HCT116 (cell line): ENCODE data around the gene CERS4. TPM values are rescaled to one million over a fixed set of nuclear protein-coding genes. Genes with fewer than 3 reads are reported as not detected.

Experiments
- ATAC-seq: fragments of 200-7000 bp; cut with Tn5 transposase; 2 replicates; pipeline ENCODE4 v1.9.1; 2020; ENCODE audit warnings: mild to moderate bottlenecking, moderate library complexity
- BruUV-seq: library from RNA; stranded (reverse); fragments of 400-500 nt; replicated peaks from 2 replicates; lab custom pipeline; 2021; lab: Mats Ljungman, UMichigan
- CTCF ChIA-PET: fragments of 300-600 bp; sonication (Branson Sonifier 250); formaldehyde crosslinking; loops from one replicate; lab custom pipeline; 2021; ENCODE audit warnings: antibody characterized with exemption; lab: Charles Lee
- POLR2A ChIA-PET: fragments of 300-600, 350-600 bp; sonication (Branson Sonifier 250); formaldehyde crosslinking; loops from one replicate; lab custom pipeline; 2021; ENCODE audit warnings: antibody characterized with exemption; lab: Charles Lee
- RAD21 ChIA-PET, 2 experiments: fragments of 300-600 bp; sonication (Branson Sonifier 250); formaldehyde crosslinking; loops; one replicate each; lab custom pipeline; 2023; ENCODE audit warnings: low total read pairs in 2 of 2; ENCODE audit not compliant: uncharacterized antibody in 2 of 2, unreplicated experiment in 2 of 2, low non-redundant PET in 1 of 2; lab: Charles Lee
- DNase-seq: peaks from one replicate; pipeline ENCODE4 v3.0.0-alpha.2; 2010; ENCODE audit warnings: low read depth, low spot score
- H2AFZ ChIP-seq: fragments of 200-600 bp; shearing (Covaris generic), sonication (generic); 2 replicates; pipeline ENCODE4 v1.6.1; 2017; ENCODE audit warnings: low read depth, mixed run types, mixed read lengths, antibody characterized with exemption, low read length; ENCODE audit not compliant: poor library complexity, severe bottlenecking
- H3K27ac ChIP-seq: 2 replicates; pipeline ENCODE4 v1.5.1; 2012; ENCODE audit warnings: low read depth, low read length
- H3K27me3 ChIP-seq: fragments of 200-600 bp; sonication (generic); 2 replicates; pipeline ENCODE4 v1.6.1; 2016; ENCODE audit warnings: mixed run types, low read length, mixed read lengths; ENCODE audit not compliant: insufficient read depth
- H3K36me3 ChIP-seq, 2 experiments: fragments of 200-500 bp in 1 of 2; fragments of 200-600 bp in 1 of 2; sonication (Bioruptor generic) in 1 of 2; sonication (generic) in 1 of 2; 2 replicates each; pipeline versions ENCODE4 v1.5.1 to v1.6.1; 2014 to 2016; ENCODE audit warnings: low read length in 2 of 2, inconsistent platforms in 1 of 2, mixed read lengths in 1 of 2, mixed run types in 1 of 2; ENCODE audit not compliant: insufficient read depth in 2 of 2, control insufficient read depth in 1 of 2
- H3K4me1 ChIP-seq, 2 experiments: fragments of 200-600 bp in 1 of 2; sonication (generic) in 1 of 2; 2 replicates each; pipeline versions ENCODE4 v1.5.1 to v1.6.1; 2012 to 2017; ENCODE audit warnings: low read length in 2 of 2, inconsistent platforms in 1 of 2, mild to moderate bottlenecking in 1 of 2, mixed read lengths in 1 of 2, mixed run types in 1 of 2, moderate library complexity in 1 of 2; ENCODE audit not compliant: insufficient read depth in 2 of 2, control insufficient read depth in 1 of 2
- H3K4me2 ChIP-seq: fragments of 200-600 bp; sonication (generic); 2 replicates; pipeline ENCODE4 v1.6.1; 2017; ENCODE audit warnings: mixed run types, low read length, mixed read lengths
- H3K4me3 ChIP-seq, 2 experiments: fragments of 200-600 bp in 1 of 2; sonication (generic) in 1 of 2; replicated peaks in 1 of 2; 2 replicates each; pipeline ENCODE4 v1.5.1; 2011 to 2016; ENCODE audit warnings: low read length in 2 of 2, control low read depth in 1 of 2, low read depth in 1 of 2, mild to moderate bottlenecking in 1 of 2, mixed read lengths in 1 of 2, mixed run types in 1 of 2
- H3K79me2 ChIP-seq: fragments of 200-600 bp; sonication (generic); 2 replicates; pipeline ENCODE4 v1.6.1; 2017; ENCODE audit warnings: mild to moderate bottlenecking, mixed run types, low read length, moderate library complexity, mixed read lengths; ENCODE audit not compliant: insufficient read depth
- H3K9ac ChIP-seq: fragments of 200-600 bp; sonication (generic); 2 replicates; pipeline ENCODE4 v1.6.1; 2016; ENCODE audit warnings: low read length, mixed read lengths
- H3K9me2 ChIP-seq: fragments of 200-600 bp; sonication (generic), shearing (Covaris generic); 2 replicates; pipeline ENCODE4 v1.6.1; 2017; ENCODE audit warnings: mixed run types, mild to moderate bottlenecking, moderate library complexity; ENCODE audit not compliant: insufficient read depth
- H3K9me3 ChIP-seq, 2 experiments: fragments of 200-500 bp in 1 of 2; fragments of 200-600 bp in 1 of 2; sonication (Bioruptor generic) in 1 of 2; sonication (generic) in 1 of 2; 2 replicates each; pipeline ENCODE4 v1.6.1; 2014 to 2017; ENCODE audit warnings: low read length in 2 of 2, mixed read lengths in 2 of 2, inconsistent platforms in 1 of 2, low read depth in 1 of 2, mild to moderate bottlenecking in 1 of 2, mixed run types in 1 of 2, moderate library complexity in 1 of 2; ENCODE audit not compliant: control insufficient read depth in 1 of 2, insufficient read depth in 1 of 2
- H4K20me1 ChIP-seq: fragments of 200-600 bp; sonication (generic), shearing (Covaris generic); 2 replicates; pipeline ENCODE4 v1.6.1; 2017; ENCODE audit warnings: mixed run types, mild to moderate bottlenecking, moderate library complexity; ENCODE audit not compliant: insufficient read depth
- CBX3 ChIP-seq: IDR thresholded peaks from 2 replicates; pipeline ENCODE4 v1.6.1; 2012; ENCODE audit warnings: low read depth
- EGR1 ChIP-seq: IDR thresholded peaks from 2 replicates; pipeline ENCODE4 v1.6.1; 2012; ENCODE audit warnings: low read depth
- ELF1 ChIP-seq: IDR thresholded peaks from 2 replicates; pipeline ENCODE4 v1.6.1; 2012; ENCODE audit warnings: low read depth, borderline replicate concordance
- EZH2 ChIP-seq: fragments of 200-600 bp; sonication (generic); IDR thresholded peaks from 2 replicates; pipeline ENCODE4 v1.6.1; 2017; ENCODE audit warnings: antibody characterized with exemption, mixed run types
- EZH2phosphoT487 ChIP-seq: fragments of 200-600 bp; IDR thresholded peaks from 2 replicates; pipeline ENCODE4 v1.6.1; 2018; ENCODE audit warnings: antibody characterized with exemption, borderline replicate concordance
- JUND ChIP-seq: IDR thresholded peaks from 2 replicates; pipeline ENCODE4 v1.6.1; 2012
- MAX ChIP-seq: IDR thresholded peaks from 2 replicates; pipeline ENCODE4 v1.6.1; 2012
- POLR2A ChIP-seq: IDR thresholded peaks from 2 replicates; pipeline ENCODE4 v1.7.0; 2011; ENCODE audit warnings: borderline replicate concordance; ENCODE audit not compliant: insufficient read depth, insufficient read length; ENCODE audit errors: extremely low read depth
- POLR2AphosphoS5 ChIP-seq: IDR thresholded peaks from 2 replicates; pipeline ENCODE4 v1.6.1; 2011; ENCODE audit warnings: mild to moderate bottlenecking, low read depth, low read length, moderate library complexity
- SIN3A ChIP-seq: IDR thresholded peaks from 2 replicates; pipeline ENCODE4 v1.6.1; 2012; ENCODE audit warnings: low read depth
- SP1 ChIP-seq: IDR thresholded peaks from 2 replicates; pipeline ENCODE4 v1.6.1; 2012; ENCODE audit warnings: low read depth
- TCF7L2 ChIP-seq: IDR thresholded peaks from 2 replicates; pipeline ENCODE4 v1.7.0; 2011; ENCODE audit warnings: borderline replicate concordance, inconsistent platforms; ENCODE audit not compliant: insufficient read depth, insufficient read length; ENCODE audit errors: extremely low read depth
- YY1 ChIP-seq: IDR thresholded peaks from 2 replicates; pipeline ENCODE4 v1.6.1; 2011; ENCODE audit warnings: low read length, low read depth, moderate library complexity, mild to moderate bottlenecking; ENCODE audit not compliant: insufficient replicate concordance; ENCODE audit errors: extremely low read depth
- ZBTB33 ChIP-seq: IDR thresholded peaks from 2 replicates; pipeline ENCODE4 v1.6.1; 2011; ENCODE audit warnings: mild to moderate bottlenecking, low read length, moderate library complexity; ENCODE audit not compliant: insufficient replicate concordance; ENCODE audit errors: extremely low read depth
- ZFX ChIP-seq: fragments of 450-650 bp; IDR thresholded peaks from 2 replicates; pipeline ENCODE4 v1.6.1; 2017
- intact Hi-C: fragments of 100-400 bp; cut with micrococcal nuclease; formaldehyde crosslinking; loops from 2 replicates; pipeline ENCODE4 v1.10.0; 2022
- total RNA-seq: library from RNA; stranded (reverse); gene quantifications from one replicate; pipeline ENCODE4 v1.2.1, GENCODE V29; 2021; ENCODE audit not compliant: unreplicated experiment

Gene CERS4
- total RNA-seq, 1 experiment from 2014 or later = 26.0 TPM

- intact Hi-C loops = no loop called here
- Histone ChIP-seq H4K20me1 (no peaks in the 10 kb centered on the region), H3K9ac (no peak overlapping the region), H3K4me1 (peaks cover 6 to 12% of the 10 kb centered on the region in 2 experiments), H3K27me3 (no peaks in the 10 kb centered on the region), H3K36me3 (no peaks in the 10 kb centered on the region), H3K79me2 (no peaks in the 10 kb centered on the region), H3K4me3 (no peak overlapping the region), H3K9me3 (no peaks in the 10 kb centered on the region), H2AFZ (no peak overlapping the region), H3K27ac (no peak overlapping the region), H3K9me2 (no peaks in the 10 kb centered on the region), H3K4me2 (no peak overlapping the region)
- RAD21 ChIA-PET = no interaction called here
- no TSS peak for BruUV-seq
- CTCF ChIA-PET = no interaction called here
- DNase-seq (no peak), ATAC-seq (no peak)
- POLR2A ChIA-PET = interaction anchor here (0.6 kb wide), 1 partner anchor 178 kb away, joined by 3 read pairs; no protein-coding TSS in a partner anchor
- TF ChIP-seq SP1 (no peak), ELF1 (no peak), EGR1 (no peak), CBX3 (no peak), MAX (no peak), SIN3A (no peak), YY1 (no peak), ZFX (no peak), EZH2 (no peak), JUND (no peak), POLR2AphosphoS5 (no peak), POLR2A (no peak), TCF7L2 (no peak), ZBTB33 (no peak), EZH2phosphoT487 (no peak)
These were observed 24.9 kb upstream of the CERS4 start for GRCh38 chr19:8184274-8184673.
